ENCODE results near the gene RXYLT1.
"Not testable (repeated sequence)": the region's sequence is repeated elsewhere in the genome, so short reads cannot be mapped to it uniquely, and the experiment has no call there.

The RXYLT1 gene

DNA sequence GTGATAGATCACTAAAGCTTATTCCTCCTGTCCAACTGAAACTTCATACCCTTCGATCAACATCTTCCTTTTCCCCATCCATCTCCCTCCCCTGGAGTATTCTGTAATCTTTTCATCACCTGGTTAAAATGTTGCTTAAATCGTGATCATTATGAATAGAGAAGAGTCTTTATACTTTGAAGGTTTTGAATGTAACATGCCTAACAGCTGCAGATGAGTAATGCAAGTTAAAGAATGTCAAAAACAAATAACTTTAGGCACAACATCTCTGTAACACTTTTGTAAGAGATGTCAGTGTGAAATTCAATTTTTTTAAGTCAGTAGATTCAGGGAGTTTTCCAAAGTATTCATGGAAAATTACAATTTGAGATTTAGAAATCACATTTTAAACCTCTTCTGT lies 25.0 kb downstream of the RXYLT1 start:
- no peak for DNase-seq

DNA sequence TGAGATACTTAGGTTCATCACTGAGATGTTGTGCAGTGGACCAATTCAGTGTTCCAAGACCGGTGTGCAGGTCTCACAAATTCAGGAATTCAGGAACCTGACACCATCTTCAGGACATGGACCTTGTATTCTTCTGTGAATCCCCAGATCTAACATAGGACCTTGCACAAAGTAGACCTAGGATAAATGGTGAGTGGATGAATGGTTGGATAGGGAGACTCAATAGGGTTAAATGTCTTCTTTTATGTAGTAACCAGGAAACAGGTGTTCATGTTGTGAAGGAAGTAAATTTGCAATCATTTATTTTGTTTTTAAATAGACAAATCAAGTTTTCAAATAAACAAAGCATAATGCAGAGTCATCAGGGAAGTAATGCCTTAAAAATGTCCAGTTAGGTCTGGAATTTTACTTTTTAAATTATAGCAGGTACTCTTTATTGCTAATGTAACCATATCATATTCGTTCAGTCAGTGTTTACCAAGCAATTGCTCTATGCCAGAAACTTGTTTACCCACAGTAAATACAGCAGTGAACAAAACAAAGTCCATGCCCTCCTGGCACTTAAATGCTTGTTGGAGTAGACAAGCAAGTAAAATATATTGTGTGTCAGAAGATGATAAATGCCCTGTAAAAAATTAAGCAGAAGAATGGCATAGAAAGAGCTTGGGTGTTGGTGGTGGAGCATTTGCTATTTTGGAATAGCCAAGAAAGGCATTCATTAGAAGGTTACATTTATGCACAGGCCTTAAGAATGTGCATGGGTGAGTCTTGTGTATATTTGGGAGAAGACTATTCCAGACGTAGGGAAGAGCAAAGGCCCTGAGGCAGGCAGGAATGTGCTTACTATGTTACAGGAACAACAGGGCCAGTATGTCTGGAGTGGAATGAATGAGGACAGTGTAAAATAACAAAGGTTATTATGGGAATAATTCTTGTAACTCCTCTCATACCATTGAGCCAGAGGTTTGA lies 26.3 kb downstream of the RXYLT1 start:
- peak; percentile 20 for DNase-seq

DNA sequence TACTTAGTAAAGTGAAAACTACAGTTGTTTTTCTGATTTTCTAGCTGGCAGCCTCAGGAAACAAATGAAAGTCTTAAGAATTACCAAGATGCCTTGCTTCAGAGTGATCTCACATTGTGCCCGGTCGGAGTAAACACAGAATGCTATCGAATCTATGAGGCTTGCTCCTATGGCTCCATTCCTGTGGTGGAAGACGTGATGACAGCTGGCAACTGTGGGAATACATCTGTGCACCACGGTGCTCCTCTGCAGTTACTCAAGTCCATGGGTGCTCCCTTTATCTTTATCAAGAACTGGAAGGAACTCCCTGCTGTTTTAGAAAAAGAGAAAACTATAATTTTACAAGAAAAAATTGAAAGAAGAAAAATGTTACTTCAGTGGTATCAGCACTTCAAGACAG lies 28.9 kb downstream of the RXYLT1 start:
- no peak for DNase-seq

DNA sequence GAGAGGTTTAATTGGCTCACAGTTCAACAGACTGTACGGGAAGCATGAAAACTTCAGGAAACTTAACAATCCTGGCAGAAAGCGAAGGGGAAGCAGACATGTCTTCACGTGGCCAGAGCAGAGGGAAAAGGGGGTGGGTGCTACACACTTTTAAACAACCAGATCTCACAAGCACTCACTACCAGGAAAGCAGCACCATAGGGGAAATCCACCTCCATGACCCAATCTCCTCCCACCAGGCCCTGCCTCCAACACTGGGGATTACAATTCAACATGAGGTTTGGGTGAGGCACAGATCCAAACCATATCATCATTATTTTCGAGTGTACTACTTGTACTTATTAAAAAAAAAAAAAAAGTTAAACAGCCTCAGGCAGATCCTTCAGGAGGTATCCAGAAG lies 29.9 kb downstream of the RXYLT1 start:
- DNase-seq, result no peak

DNA sequence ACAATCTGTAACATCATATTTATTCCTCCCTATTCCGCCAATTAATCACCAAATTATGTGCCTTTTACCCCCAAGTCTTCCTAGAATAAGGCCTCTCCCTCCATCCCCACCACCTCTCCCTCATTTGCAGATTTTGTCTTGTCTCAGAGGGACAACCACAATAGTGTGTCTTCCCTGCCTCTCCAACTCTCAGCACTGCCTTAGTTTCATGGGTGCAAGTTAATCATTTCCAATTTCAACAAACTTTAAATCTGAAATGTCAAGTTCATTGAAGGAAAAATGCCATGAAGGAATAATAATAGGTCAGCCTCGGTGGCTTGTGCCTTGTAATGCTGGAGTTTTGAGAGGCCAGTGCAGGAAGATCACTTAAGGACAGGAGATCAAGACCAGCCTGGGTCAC lies 31.6 kb downstream of the RXYLT1 start:
- DNase-seq, result no peak

DNA sequence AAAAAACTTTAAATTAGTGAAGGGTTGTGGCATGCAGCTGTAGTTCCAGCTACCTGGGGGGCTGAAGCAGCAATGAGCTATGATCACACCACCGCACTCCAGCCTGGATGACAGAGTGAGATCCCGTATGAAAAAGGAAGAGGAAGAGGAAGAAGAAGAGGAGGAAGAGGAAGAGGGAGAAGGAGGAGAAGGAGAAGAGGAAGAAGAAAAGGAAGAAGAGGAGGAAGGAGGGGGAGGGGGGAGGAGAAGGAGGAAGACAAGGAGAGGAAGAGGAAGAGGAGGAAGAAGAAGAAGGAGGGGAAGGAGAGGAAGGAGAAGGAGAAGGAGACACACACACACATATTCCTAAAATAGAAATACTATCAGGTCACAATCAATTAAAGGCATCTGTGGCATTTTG lies 32.0 kb downstream of the RXYLT1 start:
- DNase-seq, result no peak

DNA sequence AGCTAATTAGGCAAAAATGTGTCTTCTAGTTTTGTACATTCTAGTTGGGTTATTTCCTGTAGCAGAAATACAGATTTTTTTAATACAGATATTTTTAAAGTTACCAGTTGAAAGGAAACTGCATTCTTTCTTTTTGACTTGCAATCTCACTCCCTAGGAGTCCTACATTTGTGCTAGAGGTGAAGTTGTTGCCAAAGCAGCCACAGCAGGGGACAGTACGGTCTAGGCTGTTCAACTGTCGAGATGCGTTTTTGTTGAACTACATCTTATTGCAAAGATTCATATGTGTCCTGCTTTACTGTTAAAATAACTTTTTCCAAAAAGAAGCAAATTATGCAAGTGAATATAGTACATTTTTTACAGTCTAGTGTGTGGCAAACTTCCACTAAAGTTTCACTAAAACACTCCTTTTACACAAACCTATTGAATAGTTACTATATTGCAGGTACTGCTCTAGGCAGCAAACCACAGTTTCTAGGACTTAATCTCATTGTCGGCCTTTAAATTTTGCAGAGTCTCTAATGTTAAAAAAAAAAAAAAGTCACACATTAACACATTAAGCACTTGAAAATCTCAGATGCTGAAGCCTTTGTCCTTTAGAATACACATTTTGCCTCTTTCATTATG lies 34.5 kb downstream of the RXYLT1 start:
- no peak for DNase-seq

DNA sequence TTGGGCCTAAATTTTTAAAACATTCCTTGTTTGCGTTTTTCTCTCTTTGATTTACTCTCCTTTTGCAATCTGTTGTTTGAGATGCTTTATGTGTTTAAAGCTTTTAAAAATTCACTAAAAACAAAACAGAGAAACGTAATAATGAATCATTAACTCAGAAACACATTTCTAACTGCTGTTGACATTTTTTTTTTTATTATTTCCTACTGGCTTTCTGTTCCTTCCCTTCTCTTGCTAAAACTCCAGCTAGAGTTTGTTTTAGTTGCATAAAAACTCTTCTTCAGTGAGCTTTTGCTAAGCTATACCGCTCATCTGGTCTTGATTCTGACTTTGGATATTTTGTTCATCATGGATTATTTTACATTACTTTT lies 35.8 kb downstream of the RXYLT1 start:
- no peak for DNase-seq

DNA sequence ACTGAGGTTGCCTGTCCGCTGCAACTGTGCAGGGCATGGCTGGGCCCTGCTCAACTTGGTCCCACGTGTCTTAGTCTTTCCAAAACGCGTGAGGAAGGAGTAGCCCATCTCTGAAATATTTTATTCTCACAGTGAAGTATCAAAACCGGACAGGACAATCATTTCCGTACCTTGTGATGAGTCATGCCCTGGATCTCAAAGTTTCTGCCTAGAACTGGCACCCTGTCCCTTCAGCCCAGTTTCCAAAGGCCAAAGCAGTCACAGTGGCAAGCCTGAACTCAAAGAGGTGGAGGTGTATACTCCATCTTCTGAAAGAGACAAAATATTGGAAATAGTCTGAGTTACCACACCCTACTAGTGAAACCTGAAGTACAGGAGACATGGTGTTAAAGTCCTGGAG lies 36.3 kb downstream of the RXYLT1 start:
- DNase-seq, result no peak

DNA sequence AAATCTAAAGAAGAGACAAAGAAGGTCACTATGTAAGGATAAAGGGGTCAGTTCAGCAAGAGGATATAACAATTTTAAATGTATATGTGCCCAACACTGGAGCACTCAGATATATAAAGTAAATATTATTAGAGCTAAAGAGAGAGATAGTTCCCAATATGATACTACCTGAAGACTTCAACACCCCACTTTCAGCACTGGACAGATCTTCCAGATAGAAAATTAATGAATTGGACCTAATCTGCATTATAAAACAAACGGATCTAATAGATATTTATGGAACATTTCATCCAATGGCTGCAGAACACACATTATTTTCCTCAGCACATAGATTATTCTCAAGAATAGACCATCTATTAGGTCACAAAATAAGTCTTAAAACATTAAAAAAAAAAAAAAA lies 40.7 kb downstream of the RXYLT1 start:
- no peak for DNase-seq

DNA sequence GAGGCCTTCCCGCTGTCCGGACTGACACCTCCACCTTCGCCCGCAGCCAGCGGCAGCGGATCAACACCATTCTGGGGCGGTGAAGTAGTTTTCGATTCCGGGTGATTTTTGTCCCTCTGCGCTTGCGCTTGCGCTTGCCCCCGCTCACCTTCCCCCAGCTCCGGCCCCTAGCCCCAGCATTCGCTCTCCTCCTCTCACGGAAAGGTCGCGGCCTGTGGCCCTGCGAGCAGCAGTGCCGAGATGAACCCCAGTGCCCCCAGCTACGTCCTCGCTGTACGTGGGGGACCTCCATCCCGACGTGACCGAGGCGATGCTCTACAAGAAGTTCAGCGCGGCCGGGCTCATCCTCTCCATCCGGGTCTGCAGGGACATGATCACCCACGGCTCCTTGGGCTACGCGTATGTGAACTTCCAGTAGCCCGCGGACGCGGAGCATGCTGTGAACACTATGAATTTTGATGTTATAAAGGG lies 42.1 kb downstream of the RXYLT1 start:
- no peak for DNase-seq

DNA sequence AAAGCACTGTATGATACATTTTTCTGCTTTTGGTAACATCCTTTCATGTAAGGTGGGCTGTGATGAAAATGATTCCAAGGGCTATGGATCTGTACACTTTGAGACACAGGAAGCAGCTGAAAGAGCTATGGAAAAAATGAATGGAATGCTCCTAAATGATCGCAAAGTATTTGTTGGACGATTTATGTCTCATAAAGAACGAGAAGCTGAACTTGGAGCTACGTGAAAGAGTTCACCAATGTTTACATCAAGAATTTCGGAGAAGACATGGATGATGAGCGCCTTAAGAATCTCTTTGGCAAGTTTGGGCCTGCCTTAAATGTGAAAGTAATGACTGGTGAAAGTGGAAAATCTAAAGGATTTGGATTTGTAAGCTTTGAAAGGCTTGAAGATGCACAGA lies 42.6 kb downstream of the RXYLT1 start:
- DNase-seq, result no peak

DNA sequence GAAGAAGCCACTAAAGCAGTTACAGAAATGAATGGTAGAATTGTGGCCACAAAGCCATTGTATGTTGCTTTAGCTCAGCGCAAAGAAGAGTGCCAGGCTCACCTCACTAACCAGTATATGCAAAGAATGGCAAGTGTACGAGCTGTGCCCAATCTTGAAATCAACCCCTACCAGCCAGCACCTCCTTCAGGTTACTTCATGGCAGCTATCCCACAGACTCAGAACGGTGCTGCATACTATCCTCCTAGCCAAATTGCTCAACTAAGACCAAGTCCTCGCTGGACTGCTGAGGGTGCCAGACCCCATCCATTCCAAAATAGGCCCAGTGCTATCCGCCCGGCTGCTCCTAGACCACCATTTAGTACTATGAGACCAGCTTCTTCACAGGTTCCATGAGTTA lies 43.3 kb downstream of the RXYLT1 start:
- DNase-seq, result no peak

DNA sequence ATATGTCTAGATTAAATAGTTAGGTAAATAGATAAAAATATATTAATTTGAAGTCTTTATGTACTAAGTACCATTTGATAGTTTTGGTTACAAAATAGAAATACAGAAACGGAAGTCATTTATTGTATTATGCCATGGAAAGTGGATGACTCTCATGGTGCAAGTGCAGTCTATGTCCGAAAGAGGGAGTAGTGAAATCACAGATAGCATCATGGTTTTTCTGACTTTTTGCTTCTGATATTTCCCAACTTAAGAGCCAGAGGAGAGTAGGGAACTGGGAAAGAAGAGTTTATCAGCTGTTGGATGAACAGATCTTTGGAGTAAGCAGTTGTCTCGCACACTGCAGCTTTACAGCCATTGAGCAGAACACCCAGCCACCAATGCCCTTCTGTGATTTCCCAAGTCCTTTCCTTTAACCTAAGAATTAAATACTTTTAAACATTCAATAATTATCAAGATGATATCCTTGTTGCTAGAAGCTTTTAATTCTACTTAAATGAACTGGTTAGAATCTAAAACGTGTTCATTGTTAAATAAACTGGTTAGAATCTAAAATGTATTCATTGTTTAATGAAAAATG lies 46.4 kb downstream of the RXYLT1 start:
- DNase-seq, result no peak

DNA sequence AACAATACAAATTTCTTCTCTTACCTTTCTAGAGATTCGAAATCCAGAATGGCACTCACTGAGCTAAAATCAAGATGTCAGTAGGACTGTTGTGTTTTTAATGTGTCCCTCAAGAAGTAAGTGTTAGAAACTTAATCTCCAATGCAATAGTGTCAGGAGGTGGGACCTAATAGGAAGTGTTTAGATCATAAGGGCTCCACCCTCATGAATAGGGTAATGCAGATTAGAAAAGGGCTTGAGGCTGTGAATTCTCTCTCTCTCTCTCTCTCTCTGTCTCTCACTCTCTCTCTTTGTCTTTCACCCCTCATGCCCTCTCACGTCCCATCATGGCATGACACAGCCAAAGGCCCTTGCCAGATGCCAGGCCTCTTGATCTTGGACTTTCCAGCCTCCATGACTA lies 49.2 kb downstream of the RXYLT1 start:
- DNase-seq, result no peak

DNA sequence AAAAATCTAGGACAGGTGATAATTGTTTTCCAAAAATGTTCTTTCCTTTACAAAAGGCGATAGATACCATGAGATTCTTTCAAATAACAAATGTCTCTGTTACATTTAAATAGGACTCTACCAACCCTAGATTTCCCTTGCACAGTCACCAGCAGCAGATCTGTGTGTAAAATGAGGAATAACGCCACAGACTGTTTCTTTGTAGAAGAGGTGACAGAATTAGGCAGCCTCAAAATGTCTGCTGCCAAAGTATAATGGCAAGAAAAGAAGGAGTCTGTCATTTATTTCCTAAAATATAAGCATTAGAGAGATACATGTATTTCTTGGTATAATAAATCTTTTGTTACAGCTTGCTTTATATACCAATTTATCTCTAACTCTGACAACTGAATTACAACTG lies 56.3 kb downstream of the RXYLT1 start:
- DNase-seq, result no peak

DNA sequence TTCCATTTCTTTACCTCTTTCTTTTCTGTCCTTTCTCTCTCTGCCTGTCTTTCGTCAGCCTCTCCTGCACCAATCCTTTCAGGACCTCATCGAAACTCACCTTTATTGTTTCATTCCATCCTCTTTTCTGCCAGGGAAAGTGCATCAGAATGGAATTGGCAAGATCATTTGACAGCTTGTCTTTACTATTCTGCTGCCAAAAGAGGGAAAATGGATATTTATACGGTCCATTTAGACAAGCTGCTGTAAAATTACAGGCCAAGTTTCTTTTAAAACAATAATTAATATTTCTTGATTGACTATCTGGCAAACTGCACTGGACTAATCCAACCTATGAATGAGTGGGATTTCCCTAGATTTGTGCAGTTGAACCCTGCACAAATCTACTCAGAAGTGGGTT lies 57.2 kb downstream of the RXYLT1 start:
- DNase-seq, result no peak

DNA sequence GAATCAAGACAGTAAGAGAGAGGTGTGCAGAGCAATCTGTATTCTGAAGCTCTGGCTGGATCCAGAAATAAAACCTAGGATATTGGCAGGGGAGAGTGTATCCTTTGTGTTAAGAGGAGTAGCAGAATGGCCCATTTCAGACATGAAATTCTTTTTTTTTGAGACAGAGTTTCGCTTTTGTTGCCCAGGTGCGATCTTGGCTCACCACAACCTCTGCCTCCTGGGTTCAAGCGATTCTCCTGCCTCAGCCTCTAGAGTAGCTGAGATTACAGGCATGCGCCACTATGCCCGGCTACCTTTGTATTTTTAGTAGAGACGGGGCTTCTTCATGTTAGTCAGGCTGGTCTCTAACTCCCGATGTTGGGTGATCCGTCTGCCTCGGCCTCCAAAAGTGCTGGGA lies 58.7 kb downstream of the RXYLT1 start:
- no peak for DNase-seq

DNA sequence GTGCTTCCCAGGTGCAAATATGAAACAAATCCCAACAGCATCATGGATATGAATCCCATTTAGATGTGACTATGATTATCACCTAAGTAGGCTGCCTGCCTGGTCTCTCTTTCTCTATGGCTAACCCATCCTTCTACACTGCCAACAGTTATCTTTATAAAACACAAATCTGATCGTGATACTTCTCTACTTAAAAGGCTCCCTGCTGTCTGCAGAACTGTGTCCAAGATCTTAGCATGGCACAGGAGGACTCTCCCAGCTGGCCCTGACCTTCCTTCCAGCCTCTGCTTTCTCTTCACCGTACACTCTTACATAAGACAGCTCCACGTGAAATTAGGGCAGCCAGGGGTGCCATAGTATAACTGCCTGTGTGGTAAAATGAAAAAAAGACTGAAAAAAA lies 61.3 kb downstream of the RXYLT1 start:
- no peak for DNase-seq

DNA sequence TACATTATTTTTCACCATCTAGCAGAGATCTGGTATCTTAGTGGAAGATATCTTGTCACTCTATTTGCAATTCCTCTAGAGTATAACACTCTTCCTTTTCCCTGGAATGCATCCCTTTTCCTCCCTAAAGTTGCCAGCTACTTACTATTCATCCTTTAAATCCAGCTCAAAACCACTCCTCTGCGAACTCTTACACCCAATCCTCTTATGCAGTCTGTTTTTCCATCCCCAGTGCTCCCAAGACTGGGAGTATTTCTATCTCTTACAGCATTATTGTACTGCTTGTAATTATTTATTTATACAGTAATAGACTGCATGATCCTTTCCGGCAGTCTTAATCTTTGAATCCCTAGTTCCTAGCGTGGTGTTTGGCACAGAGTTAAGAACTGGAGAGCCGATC lies 61.9 kb downstream of the RXYLT1 start:
- no peak for DNase-seq

DNA sequence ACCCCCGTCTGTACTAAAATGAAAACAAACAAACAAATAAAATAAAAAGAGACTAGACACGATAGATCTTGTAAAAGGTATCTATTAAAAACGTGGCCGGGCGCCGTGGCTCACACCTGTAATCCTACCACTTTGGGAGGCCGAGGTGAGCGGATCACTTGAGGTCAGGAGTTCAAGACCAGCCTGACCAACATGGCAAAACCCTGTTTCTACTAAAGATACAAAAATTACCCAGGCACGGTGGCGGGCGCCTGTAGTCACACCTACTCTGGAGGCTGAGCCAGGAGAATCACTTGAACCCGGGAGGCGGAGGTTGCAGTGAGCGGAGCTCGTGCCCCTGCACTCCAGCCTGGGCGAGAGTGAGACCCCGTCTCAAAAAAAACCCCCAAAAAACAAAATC lies 63.0 kb downstream of the RXYLT1 start:
- DNase-seq, result not testable (repeated sequence)

DNA sequence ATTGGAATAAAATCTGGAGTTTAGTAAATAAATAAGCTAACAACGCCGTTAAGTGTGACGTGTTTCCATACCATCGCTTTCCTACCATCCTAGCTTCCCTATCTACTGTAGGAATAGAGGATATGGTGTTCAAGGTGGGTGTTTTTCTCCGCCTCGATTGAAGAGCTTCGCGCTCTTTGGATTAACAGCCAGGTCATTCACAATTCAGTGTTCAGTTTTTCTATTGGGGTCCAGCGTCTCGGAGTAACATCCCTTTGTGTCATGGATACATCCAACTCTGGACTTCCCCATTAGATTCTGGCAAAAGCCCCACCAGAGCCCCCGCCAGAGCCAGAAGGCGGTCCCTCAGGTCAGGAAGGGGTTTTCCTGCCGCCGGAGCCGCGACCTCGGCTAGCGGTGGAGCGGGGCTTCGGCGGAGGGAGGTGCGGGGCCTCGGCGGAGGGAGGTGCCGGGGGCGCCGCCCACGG lies 63.6 kb downstream of the RXYLT1 start:
- DNase-seq, result no peak

DNA sequence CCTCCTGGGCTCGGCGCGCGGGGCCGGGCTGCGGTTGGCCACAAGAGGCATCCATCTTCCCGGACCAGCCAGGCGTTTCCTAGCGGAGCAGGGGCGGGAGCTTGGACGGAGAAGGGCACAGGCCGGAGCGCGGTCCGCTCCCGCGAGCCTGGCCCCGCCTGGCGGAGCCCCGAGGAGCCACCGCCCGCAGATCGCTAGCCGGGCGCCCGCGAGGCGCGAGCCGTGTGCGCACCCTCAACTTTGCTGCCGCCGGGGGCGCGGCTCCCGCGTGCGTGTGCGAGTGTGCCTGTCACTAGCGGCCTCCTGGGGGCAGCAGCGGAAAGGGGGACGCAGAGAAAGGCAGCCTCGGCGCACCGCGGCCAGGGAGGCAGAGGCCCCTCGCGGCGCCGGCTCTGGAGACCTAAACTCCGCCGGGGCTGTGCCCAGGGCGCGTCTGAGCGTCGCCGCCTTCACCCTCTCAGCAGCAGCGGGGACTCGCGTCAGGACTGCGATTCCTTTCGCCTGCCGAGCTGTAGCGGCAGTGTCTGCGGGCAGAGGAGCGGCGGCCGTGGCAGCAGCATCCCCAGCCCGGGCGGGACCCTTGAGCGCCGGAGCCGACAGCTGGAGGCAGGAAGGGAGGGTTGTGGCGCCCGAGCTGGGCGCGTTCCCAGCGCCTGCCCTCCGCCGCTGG lies 64.1 kb downstream of the RXYLT1 start:
- peak; percentile 46 for DNase-seq

Data from DMS79 treated with DMSO at 0.1 percent for 48 hours (cell line).